Kidney epithelial cell (primary cell): ENCODE results near the gene SIVA1. TPM values are rescaled to one million over a fixed set of nuclear protein-coding genes. Genes with fewer than 3 reads are reported as not detected.
A peak's percentile ranks its signal among the peaks of the same experiment; 100 is the strongest.

Experiments used
- DNase-seq: peaks from one replicate; pipeline ENCODE4 v3.0.0-alpha.2; 2010; ENCODE audit warnings: low read depth
- H3K27me3 ChIP-seq: 2 replicates; pipeline ENCODE4 v1.6.0; 2011; ENCODE audit warnings: low read length; ENCODE audit not compliant: control insufficient read depth, insufficient read depth
- H3K36me3 ChIP-seq: 2 replicates; pipeline ENCODE4 v1.5.1; 2011; ENCODE audit warnings: low read length; ENCODE audit not compliant: control insufficient read depth, insufficient read depth
- H3K4me3 ChIP-seq: 2 replicates; pipeline ENCODE4 v1.5.1; 2011; ENCODE audit warnings: low read depth, mild to moderate bottlenecking, control low read depth, low read length
- total RNA-seq: library from RNA; depleted of rRNA; stranded (reverse); fragments of >200 nt; gene quantifications from 2 replicates; pipeline ENCODE4 v1.2.3, GENCODE V29; 2015
- TF ChIP-seq, protein P1 (sequence below): IDR thresholded peaks from 2 replicates; pipeline ENCODE4 v1.5.1; 2011; ENCODE audit warnings: mild to moderate bottlenecking, moderate library complexity, low read length, control low read depth, inconsistent platforms; ENCODE audit not compliant: insufficient read depth, poor library complexity, severe bottlenecking

The SIVA1 gene, protein sequence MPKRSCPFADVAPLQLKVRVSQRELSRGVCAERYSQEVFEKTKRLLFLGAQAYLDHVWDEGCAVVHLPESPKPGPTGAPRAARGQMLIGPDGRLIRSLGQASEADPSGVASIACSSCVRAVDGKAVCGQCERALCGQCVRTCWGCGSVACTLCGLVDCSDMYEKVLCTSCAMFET
- 222 and 235 TPM in 2 replicates for total RNA-seq

DNA sequence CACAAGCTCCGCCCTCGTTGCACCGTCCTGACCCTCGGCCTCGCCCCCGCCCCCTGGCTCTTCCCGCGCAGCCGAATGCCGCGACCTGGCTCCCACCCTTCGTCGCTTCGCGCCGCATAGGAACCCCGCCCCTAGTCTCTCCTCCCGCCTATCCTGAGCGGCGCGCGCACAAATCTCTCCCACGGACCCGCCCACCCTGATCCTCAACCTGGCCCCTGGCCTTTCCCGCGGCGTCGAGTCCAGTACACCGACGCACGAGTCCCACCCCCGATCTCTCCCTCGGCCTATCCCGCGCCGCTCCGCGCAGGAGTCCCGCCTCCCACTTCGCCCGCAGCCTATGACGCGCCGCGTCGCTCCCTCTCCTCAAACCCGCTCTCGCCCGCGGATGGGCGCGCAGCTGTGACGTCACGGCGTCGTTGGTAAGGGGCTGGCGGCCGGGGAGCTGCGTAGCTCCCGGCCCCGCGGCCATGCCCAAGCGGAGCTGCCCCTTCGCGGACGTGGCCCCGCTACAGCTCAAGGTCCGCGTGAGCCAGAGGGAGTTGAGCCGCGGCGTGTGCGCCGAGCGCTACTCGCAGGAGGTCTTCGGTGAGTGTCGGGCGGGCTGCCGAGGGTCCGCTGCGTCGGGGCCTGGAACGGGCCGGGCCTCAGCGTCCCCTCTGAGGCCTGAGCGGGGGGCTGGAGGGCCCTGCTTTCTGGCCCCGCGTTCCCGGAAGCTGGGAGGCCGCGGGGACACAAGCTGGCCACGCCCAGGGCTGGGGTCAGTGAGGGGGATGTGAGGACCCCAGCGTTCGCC lies at the start of gene SIVA1:
TSS of gene SIVA1 (plus strand) at position 413 of the 793 bp plus-strand sequence. CDS start at position 468, 55 bp downstream.
- TF ChIP-seq, protein P1, sequence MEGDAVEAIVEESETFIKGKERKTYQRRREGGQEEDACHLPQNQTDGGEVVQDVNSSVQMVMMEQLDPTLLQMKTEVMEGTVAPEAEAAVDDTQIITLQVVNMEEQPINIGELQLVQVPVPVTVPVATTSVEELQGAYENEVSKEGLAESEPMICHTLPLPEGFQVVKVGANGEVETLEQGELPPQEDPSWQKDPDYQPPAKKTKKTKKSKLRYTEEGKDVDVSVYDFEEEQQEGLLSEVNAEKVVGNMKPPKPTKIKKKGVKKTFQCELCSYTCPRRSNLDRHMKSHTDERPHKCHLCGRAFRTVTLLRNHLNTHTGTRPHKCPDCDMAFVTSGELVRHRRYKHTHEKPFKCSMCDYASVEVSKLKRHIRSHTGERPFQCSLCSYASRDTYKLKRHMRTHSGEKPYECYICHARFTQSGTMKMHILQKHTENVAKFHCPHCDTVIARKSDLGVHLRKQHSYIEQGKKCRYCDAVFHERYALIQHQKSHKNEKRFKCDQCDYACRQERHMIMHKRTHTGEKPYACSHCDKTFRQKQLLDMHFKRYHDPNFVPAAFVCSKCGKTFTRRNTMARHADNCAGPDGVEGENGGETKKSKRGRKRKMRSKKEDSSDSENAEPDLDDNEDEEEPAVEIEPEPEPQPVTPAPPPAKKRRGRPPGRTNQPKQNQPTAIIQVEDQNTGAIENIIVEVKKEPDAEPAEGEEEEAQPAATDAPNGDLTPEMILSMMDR: no peak
- Histone ChIP-seq H3K4me3 (peak within 1 kb of the TSS; percentile 88), H3K36me3 (no peaks in the 10 kb centered on the region), H3K27me3 (no peaks in the 10 kb centered on the region)
- DNase-seq: peak; percentile 87

DNA sequence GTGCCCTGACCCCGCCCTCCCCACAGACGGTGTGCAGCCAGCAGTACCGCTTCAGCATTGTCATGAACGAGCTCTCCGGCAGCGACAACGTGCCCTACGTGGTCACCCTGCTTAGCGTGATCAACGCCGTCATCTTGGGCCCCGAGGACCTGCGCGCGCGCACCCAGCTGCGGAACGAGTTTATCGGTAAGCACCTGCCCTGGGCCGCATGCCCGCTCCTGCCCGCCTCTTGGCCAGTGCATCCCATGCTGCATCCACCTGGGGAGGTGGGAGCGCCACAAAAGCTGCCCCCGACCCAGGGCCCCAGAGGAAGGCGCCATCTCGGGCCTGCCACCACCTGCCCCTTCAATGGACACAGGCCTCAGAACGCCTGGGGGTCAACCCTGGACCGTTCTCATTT lies 49.7 kb upstream of the SIVA1 start:
- TF ChIP-seq, protein P1: no peak
- peaks cover 3% of the 10 kb centered on the region for H3K36me3 ChIP-seq
- no peak for DNase-seq

DNA sequence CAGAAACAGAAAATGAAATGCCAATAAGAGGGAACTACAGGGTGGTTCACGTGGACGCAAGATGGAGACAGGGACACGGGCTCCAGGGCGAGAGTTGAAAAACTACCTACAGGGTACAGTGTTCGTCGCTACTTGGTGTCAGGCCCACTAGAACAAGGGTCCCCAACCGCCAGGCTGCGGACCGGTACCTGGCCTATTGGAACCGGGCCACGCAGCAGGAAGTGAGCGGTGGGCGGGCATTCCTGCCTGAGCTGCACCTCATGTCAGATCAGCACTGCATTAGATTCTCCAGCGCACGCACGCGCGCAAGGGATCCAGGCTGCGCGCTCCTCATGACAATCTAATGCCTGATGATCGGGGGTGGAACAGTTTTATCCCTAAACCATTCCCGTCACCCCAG lies 48.7 kb upstream of the SIVA1 start:
- TF ChIP-seq, protein P1: no peak

More for the DNA sequence above, 49.7 kb upstream of the SIVA1 start:
- no peak overlapping the region for H3K4me3 ChIP-seq
- no peaks in the 10 kb centered on the region for H3K27me3 ChIP-seq

DNA sequence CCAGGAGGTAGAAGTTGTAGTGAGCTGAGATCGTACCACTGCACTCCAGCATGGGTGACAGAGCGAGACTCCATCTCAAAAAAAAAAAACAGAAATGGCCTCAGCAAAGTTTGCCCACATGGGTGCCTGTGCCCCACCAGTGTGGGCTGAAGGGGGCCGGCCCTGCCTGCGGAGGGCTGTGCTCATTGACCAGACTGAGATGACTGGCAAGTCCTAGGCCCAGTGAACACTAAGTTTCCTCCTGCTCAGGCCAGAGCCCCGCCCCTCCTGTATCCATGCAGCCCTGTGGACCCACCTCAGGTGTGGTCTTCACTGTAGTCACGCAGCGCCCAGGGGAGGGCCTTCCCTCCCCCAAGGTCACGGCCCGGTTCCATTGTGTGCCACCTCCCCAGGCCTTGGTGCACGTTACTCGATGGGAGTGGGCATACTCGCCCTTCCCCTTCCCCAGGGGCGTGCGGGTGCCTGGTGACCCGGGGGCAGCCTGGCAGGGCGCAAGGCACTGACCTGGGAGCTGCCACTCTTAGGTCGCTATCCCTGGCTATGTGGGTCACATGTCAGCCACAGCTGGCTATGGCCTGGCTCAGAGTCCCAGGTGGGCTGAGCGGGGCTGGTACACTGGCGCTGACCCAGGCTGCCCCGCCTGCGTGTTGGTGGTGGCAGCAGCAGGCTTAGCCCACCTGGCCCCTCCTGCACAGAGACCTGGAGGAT lies 47.5 kb upstream of the SIVA1 start:
- H3K4me3 ChIP-seq: no peak overlapping the region
- TF ChIP-seq, protein P1: no peak
- no peaks in the 10 kb centered on the region for H3K27me3 ChIP-seq
- H3K36me3 ChIP-seq: peaks cover 5% of the 10 kb centered on the region
- no peak for DNase-seq

More for the DNA sequence above, 48.7 kb upstream of the SIVA1 start:
- no peak overlapping the region for H3K4me3 ChIP-seq
- no peaks in the 10 kb centered on the region for H3K27me3 ChIP-seq
- DNase-seq: no peak
- H3K36me3 ChIP-seq: peaks cover 3% of the 10 kb centered on the region

DNA sequence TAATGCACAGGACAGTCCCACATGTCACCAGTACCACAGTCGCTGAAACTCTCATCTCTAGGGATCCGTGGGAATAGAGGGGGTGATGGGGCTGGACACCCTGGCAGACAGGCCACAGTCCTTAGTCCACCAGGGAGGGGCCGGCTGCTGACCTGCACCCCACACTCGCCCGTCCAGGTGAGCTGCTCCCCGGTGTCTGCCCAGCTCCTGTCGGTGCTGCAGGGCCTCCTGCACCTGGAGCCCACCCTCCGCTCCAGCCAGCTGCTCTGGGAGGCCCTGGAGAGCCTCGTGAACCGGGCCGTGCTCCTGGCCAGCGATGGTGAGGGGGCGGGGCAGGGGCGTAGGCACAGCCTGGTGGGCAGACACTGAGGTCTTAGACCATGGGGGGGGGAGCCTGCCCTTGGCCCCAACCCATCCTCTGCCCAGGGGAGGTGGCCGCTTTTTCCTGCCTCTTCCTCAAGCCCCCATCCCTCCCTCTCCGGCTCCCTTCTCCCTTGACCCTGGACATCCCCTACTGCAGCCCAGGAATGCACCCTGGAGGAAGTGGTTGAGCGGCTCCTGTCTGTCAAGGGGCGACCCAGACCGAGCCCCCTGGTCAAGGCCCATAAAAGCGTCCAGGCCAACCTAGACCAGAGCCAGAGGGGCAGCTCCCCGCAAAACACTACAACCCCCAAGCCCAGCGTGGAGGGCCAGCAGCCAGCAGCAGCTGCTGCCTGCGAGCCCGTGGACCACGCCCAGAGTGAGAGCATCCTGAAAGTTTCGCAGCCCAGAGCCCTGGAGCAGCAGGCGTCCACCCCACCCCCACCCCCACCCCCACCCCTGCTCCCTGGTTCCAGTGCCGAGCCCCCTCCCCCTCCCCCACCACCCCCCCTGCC lies 46.0 kb upstream of the SIVA1 start:
- H3K4me3 ChIP-seq: no peak overlapping the region
- no peaks in the 10 kb centered on the region for H3K27me3 ChIP-seq
- no peak for DNase-seq
- TF ChIP-seq, protein P1: no peak
- peaks cover 5% of the 10 kb centered on the region for H3K36me3 ChIP-seq
